ENCODE data around the gene MAPK12.

The MAPK12 gene

GRCh38 chr22:50215297-50216054 is 46.0 kb downstream of the MAPK12 start:
- in situ Hi-C loops (cut with MboI; ENCODE audit: low pct_unique_long_range_greater_than_20kb, low sequenced_read_pairs, unreplicated experiment): no loop called here
- TF ChIP-seq, protein P1, sequence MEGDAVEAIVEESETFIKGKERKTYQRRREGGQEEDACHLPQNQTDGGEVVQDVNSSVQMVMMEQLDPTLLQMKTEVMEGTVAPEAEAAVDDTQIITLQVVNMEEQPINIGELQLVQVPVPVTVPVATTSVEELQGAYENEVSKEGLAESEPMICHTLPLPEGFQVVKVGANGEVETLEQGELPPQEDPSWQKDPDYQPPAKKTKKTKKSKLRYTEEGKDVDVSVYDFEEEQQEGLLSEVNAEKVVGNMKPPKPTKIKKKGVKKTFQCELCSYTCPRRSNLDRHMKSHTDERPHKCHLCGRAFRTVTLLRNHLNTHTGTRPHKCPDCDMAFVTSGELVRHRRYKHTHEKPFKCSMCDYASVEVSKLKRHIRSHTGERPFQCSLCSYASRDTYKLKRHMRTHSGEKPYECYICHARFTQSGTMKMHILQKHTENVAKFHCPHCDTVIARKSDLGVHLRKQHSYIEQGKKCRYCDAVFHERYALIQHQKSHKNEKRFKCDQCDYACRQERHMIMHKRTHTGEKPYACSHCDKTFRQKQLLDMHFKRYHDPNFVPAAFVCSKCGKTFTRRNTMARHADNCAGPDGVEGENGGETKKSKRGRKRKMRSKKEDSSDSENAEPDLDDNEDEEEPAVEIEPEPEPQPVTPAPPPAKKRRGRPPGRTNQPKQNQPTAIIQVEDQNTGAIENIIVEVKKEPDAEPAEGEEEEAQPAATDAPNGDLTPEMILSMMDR (IDR thresholded peaks at IDR 0.05; ENCODE audit: extremely low read depth, insufficient read depth, missing control alignments): no peak
- DNase-seq (ENCODE audit: low spot score): no peak

DNA sequence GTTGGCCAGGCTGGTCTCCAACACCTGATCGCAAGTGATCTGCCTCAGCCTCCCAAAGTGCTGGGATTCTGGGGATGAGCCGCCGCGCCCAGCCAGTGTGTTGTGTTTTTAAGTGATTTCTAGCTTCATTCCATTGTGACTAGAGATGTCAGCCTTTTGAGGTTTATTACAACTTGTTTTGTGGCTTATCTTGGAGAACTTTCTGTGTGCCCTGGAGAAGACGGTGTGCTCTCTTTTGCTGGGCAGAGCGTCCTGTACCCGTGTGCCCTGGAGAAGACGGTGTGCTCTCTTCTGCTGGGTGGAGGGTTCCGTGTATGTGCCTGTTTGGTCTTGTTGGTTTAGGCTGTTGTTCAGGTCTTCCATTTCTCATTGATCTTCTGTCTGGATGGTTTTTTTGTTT is 48.2 kb downstream of the MAPK12 start:
- in situ Hi-C loops (cut with MboI; ENCODE audit: low pct_unique_long_range_greater_than_20kb, low sequenced_read_pairs, unreplicated experiment): no loop called here
- no peak for DNase-seq (ENCODE audit: low spot score)
- TF ChIP-seq, protein P1 (IDR thresholded peaks at IDR 0.05; ENCODE audit: extremely low read depth, insufficient read depth, missing control alignments): no peak

GRCh38 chr22:50211147-50211546 is 50.3 kb downstream of the MAPK12 start:
- in situ Hi-C loops (cut with MboI; ENCODE audit: low pct_unique_long_range_greater_than_20kb, low sequenced_read_pairs, unreplicated experiment): no loop called here
- TF ChIP-seq, protein P1 (IDR thresholded peaks at IDR 0.05; ENCODE audit: extremely low read depth, insufficient read depth, missing control alignments): no peak
- DNase-seq (ENCODE audit: low spot score): no peak

- in situ Hi-C loops (cut with MboI; ENCODE audit: low pct_unique_long_range_greater_than_20kb, low sequenced_read_pairs, unreplicated experiment): no loop called here
- TF ChIP-seq, protein P1 (IDR thresholded peaks at IDR 0.05; ENCODE audit: extremely low read depth, insufficient read depth, missing control alignments): no peak
- DNase-seq (ENCODE audit: low spot score): no peak
Observed at GRCh38 chr22:50210378-50211139, 50.9 kb downstream of the MAPK12 start.

DNA sequence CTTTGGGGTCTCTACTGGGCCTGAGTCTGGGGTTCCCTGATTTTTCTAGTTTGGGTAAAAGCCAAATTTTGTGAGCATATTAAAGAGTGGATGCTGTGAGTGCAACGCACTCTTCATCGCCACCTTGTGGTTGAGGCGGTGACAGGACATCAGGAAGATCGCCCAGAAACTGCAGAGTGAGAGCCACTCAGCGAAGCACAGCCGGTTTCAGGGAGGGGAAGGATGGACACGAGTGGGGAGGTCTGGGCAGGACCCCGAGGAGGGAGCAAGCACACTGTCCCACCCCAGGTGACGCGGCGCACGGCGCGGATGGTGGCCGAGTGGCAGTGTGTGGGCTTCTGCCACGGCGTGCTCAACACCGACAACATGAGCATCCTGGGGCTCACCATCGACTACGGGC is 51.6 kb downstream of the MAPK12 start:
- in situ Hi-C loops (cut with MboI; ENCODE audit: low pct_unique_long_range_greater_than_20kb, low sequenced_read_pairs, unreplicated experiment): loop anchor here (10.0 kb wide), 1 partner anchor 65 kb away; no protein-coding TSS in a partner anchor
- DNase-seq (ENCODE audit: low spot score): peak; percentile 92
- TF ChIP-seq, protein P1 (IDR thresholded peaks at IDR 0.05; ENCODE audit: extremely low read depth, insufficient read depth, missing control alignments): peak; percentile 88

GRCh38 chr22:50208939-50209892 is 52.3 kb downstream of the MAPK12 start:
- TF ChIP-seq, protein P1 (IDR thresholded peaks at IDR 0.05; ENCODE audit: extremely low read depth, insufficient read depth, missing control alignments): no peak
- in situ Hi-C loops (cut with MboI; ENCODE audit: low pct_unique_long_range_greater_than_20kb, low sequenced_read_pairs, unreplicated experiment): loop anchor here (10.0 kb wide), 1 partner anchor 64 kb away; no protein-coding TSS in a partner anchor
- peak; percentile 43 for DNase-seq (ENCODE audit: low spot score)

All from GM13977 (cell line).